Lower leg skin (tissue), 4 donors: Measurements from ENCODE around the gene GRIK3. TPM values are rescaled to one million over a fixed set of nuclear protein-coding genes. Genes with fewer than 3 reads are reported as not detected.

Experiments used
- DNase-seq, 2 donors: peaks; one replicate each; pipeline ENCODE4 v3.0.0-alpha.2; 2019; ENCODE audit warnings: low spot score in 2 of 2
- H3K4me3 ChIP-seq: fragments of 200-600 bp; sonication (generic); 2 replicates; pipeline ENCODE4 v1.5.1; 2017; ENCODE audit warnings: mild to moderate bottlenecking, low read depth; ENCODE audit not compliant: poor library complexity, severe bottlenecking
- CTCF ChIP-seq, 3 donors: fragments of 450-650 bp; IDR thresholded peaks; one replicate each; pipeline ENCODE4 v1.5.1; 2016; ENCODE audit warnings: antibody characterized with exemption in 3 of 3, mild to moderate bottlenecking in 3 of 3, moderate library complexity in 2 of 3
- POLR2A ChIP-seq, 2 donors: fragments of 450-650 bp; IDR thresholded peaks; one replicate each; pipeline ENCODE4 v1.6.1; 2016 to 2017; ENCODE audit warnings: antibody characterized with exemption in 2 of 2, mild to moderate bottlenecking in 1 of 2, moderate library complexity in 1 of 2
- WGBS, 2 donors: methylation state at CpG; one replicate each; pipeline ENCODE4 v1.1.5; 2018; 5-methylcytosine and 5-hydroxymethylcytosine counted together
- intact Hi-C: fragments of 100-400 bp; cut with DNase I; formaldehyde crosslinking; loops from one replicate; pipeline ENCODE4 v1.15.0; 2023; ENCODE audit warnings: low total_unique reads
- total RNA-seq, 4 donors: library from RNA; depleted of rRNA; stranded (reverse); fragments of >200 nt; gene quantifications; one replicate each; pipeline ENCODE4 v1.1.0, GENCODE V29; 2016

GRIK3 gene
- total RNA-seq, 4 donors from 2014 or later, result 0.04 to 0.36 (median 0.19) TPM

GRCh38 chr1:36971852-36972618 lies 62.3 kb downstream of the GRIK3 start:
- no peak overlapping the region for H3K4me3 ChIP-seq
- no peak for TF ChIP-seq CTCF (IDR thresholded peaks at IDR 0.05)
- no peak for TF ChIP-seq POLR2A (IDR thresholded peaks at IDR 0.05)
- intact Hi-C loops, result no loop called here
- DNase-seq, result no peak
- WGBS, 2 donors, result 60 to 66% methylated on average over 14 of the region's 14 CpGs

GRCh38 chr1:36968730-36969129 lies 65.6 kb downstream of the GRIK3 start:
- TF ChIP-seq CTCF (IDR thresholded peaks at IDR 0.05) (no peak), POLR2A (IDR thresholded peaks at IDR 0.05) (no peak)
- intact Hi-C loops, result no loop called here
- no peak overlapping the region for H3K4me3 ChIP-seq
- no peak for DNase-seq
- WGBS, 2 donors, result 49 to 54% methylated on average over 3 of the region's 3 CpGs

GRCh38 chr1:36966242-36966641 lies 68.1 kb downstream of the GRIK3 start:
- no peak for DNase-seq
- WGBS, 2 donors, result 36 to 38% methylated on average over 3 of the region's 3 CpGs
- H3K4me3 ChIP-seq, result no peak overlapping the region
- intact Hi-C loops, result no loop called here
- no peak for TF ChIP-seq CTCF (IDR thresholded peaks at IDR 0.05)
- no peak for TF ChIP-seq POLR2A (IDR thresholded peaks at IDR 0.05)

GRCh38 chr1:36965275-36966159 lies 68.8 kb downstream of the GRIK3 start:
- intact Hi-C loops, result no loop called here
- no peak for DNase-seq
- WGBS, 2 donors, result 35 to 41% methylated on average over 11 of the region's 11 CpGs
- TF ChIP-seq CTCF (IDR thresholded peaks at IDR 0.05) (no peak), POLR2A (IDR thresholded peaks at IDR 0.05) (no peak)
- H3K4me3 ChIP-seq, result no peak overlapping the region

GRCh38 chr1:36964830-36965229 lies 69.5 kb downstream of the GRIK3 start:
- no peak for TF ChIP-seq CTCF (IDR thresholded peaks at IDR 0.05)
- no peak for TF ChIP-seq POLR2A (IDR thresholded peaks at IDR 0.05)
- DNase-seq, result no peak
- intact Hi-C loops, result no loop called here
- WGBS, 2 donors, result 74 to 81% methylated on average over 8 of the region's 8 CpGs
- H3K4me3 ChIP-seq, result no peak overlapping the region
